NOMO-1 treated with dmso at 0.1 percent for 144 hours (cell line): Measurements from ENCODE around the gene NFIA.

Source experiments
- DNase-seq: peaks from one replicate; lab custom pipeline; 2025; ENCODE audit not compliant: unreplicated experiment; lab: John Stamatoyannopoulos, UW

Gene NFIA

DNA sequence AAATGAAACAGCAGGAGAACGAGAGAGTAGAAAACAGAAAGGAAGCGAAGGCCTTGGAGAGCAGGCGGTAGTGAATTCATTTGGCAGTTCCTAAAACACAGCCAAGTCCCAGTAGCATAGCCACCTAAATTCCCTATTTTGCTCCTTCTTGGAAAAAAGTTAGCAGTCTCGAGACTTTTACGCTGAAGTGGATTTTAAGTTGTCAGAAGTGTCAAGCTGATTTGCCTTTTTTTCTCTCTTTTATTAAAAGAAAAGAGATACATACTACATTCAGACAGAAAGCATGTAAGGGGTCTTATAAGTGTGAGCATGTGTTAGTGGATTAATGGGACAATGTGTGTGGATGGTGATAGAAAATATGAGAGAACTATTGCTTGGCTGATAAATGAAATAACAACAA is 19.2 kb downstream of the NFIA start:
- no peak for DNase-seq

- no peak for DNase-seq
These were observed 19.7 kb downstream of the NFIA start for GRCh38 chr1:61102041-61102440.

DNA sequence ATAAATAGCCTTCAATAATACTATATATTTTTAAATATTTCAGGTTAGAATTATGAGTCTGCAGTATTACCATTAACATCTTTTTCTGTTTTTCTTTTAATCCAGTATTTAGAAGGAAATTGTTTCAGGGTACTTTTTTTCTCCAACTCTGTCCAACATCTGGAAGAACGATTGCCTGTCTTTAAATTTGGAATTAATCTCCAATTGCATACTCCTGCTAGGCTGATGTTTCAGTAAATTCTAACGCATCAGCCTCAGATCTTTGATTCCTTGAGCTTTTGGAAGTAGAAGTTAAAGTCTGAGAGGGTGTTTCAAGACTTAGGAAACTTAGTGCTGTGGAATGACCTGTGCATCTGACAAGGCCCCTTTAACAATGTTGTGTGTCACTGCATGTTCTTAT is 20.3 kb downstream of the NFIA start:
- DNase-seq, result no peak

DNA sequence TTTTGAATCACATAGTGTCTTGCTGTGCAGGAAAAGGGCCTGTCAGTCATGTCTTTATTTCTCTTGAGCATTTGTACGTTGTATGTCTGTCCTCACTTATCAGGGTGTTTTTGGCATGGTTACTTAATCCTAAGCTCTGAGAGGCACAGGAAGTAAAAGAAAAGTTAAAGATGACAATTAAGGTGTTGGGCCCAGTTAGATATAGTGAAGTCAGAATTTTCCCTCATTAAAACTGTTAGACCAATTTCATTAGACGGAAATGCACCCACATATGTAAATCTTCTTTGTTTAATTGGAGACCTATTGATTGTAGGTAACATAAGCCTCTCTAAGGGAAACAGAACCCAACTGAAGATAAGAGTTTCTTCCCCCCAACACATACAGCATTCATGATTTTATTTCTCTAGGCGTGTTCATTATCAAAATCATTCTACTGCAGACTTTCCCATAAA is 21.9 kb downstream of the NFIA start:
- no peak for DNase-seq

DNA sequence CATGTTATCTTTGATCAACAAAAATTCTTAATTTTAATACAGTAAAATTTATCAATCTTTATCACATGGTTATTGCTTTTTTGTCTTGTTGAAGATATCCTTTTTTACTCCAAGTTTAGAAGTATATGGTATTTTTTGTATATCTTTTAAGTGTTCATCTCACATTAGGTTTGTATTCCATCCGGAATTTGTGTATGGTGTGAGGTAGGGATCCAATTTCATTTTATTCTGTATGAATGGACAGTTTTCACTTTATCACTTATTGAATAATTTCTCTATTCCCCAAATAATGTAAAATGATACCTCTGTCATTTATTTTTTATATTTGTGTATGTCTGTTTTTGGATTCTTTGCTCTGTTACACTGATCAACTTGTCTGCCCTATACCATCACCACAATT is 25.3 kb downstream of the NFIA start:
- DNase-seq, result no peak

DNA sequence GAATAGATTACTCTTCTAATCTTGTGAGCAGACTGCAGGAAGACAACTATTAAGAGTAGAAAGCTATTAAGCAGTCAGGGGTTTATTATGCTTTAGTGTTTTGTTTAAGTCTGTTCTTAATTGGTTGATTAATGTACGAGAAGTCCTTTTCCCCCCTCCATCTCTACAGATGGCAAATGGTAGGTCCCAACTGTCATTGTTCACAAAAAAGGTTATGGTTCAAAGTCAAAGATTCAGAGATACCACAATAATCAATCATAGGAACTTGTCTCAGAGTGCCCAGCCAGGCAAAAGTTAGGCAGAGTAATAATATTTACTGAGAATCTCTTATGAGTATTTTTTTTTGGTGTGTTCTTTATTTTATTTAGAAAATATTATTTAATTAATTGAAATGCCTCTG is 26.8 kb downstream of the NFIA start:
- DNase-seq, result no peak

DNA sequence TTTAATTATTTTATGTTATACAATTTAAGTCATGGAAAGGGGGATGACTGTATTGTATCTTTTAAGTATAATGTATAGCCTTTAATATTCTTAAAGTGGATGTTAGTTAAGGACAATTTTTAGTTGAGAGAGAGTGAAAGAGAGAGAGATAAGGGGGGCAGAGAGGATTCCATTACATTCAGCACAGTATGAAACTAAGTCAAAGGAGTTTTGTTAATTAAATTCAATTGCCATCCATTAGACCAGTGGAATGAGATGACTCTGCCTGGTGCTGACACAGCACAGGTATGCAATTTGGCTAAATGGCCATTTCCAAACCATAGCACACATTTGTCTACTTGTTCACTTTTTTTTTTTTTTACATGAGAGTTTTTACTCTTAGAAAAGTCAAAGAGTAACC is 27.5 kb downstream of the NFIA start:
- DNase-seq, result no peak

DNA sequence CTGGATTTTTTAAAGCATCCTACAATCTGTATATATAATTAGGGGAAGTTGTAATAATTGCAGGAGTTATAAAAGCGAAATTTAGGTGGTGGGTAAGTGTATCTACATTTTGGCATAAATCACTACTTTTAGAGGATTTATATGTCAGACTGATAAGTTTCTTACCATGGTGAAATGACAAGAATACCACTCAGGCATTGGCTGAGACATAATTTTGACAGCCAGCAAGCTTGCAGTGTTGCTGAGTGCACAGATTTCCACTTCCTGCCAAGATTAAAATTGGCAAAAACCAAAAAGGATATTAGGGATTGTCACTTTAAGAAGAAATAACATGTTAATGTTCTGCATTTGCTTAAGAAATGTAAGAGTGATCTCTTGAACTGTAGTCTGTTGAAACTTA is 28.2 kb downstream of the NFIA start:
- no peak for DNase-seq

DNA sequence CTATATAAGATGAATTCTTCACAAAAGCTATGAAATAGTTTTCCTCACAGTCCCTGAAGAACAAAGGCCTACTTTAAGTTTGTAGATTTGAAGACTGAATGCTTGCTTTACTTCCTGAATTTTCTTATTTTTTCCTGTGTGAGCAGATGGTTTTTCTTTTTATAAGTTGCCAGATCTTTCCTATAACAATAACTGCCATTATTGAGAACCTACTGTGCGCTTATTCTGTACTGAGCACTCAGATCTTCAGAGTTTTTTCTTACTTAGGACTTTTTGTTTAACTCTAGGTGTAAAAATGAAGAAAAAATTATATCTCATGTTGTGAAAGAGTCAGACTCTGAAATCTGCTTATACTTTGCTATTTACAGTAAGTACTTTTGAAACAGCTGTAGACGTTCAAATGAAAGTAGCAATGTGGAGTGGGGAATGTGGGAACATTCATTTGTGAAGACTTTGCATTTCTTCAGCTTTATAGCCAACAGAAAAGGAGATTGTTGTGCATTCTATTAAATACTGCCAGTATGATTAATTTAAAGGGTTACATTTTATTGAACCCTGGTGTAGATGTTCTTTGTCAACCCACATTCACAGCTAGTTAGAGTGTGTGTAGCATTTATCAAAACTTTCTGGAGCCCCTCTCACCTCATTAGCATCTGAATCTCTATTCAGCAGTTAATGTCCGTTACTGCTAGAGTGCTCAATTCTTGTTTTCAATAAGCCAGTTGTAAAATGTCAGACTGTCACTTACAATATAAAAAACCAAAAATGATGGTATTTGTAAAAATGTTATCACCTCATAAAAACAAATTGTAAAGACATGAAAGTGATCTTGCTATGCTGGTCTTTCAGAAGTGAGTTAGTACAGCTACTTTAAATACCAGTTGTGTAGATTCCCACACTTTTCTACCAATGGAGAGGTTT is 29.0 kb downstream of the NFIA start:
- DNase-seq, result no peak

- DNase-seq, result no peak
These were observed 32.0 kb downstream of the NFIA start for GRCh38 chr1:61114178-61114870.

- DNase-seq, result no peak
These were observed 33.1 kb downstream of the NFIA start for GRCh38 chr1:61115436-61115835.

- no peak for DNase-seq
These were observed 34.1 kb downstream of the NFIA start for GRCh38 chr1:61116421-61116820.

- DNase-seq, result no peak
These were observed 34.9 kb downstream of the NFIA start for GRCh38 chr1:61117283-61117682.

DNA sequence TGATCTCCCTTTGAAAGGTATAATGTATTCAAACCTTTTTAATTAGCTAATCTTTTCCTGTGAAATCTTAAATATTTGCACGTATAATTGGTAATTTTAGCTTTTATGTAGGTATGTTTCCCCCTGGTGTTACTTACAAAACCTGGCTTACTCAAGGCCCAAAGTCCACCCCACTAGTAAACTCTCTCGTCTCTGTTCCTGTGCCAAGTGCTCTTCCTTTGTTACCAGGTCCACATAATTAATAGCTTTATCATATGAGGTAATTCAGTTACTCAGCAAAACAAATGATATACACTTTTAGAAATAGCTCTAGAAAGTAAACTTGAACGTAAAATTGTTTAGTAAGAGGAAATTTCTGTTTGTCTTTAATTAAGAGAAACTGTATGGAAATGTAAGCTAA is 36.7 kb downstream of the NFIA start:
- no peak for DNase-seq

- no peak for DNase-seq
These were observed 38.0 kb downstream of the NFIA start for GRCh38 chr1:61120246-61120840.

DNA sequence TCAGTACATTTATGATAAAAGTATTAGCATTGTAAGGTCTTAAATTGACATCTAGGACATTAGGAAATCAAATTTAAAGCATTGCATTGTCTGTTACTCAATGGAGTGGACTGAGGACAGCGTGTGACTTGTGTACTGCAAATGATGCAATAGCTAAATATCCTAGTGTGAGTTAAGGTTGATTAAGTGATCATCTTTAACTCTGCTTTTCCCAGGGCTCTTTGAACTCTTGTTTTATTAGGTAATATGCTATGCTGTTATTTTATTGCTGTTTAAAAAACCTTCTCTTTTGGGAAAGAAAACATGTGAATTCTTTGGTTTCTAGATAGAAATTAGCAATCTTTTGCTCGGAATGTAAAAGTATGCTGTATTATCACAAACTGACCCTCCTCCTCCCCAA is 38.6 kb downstream of the NFIA start:
- DNase-seq, result no peak

GRCh38 chr1:61121631-61122030 is 39.3 kb downstream of the NFIA start:
- no peak for DNase-seq

GRCh38 chr1:61122389-61122788 is 40.0 kb downstream of the NFIA start:
- no peak for DNase-seq

GRCh38 chr1:61123326-61123725 is 41.0 kb downstream of the NFIA start:
- DNase-seq, result no peak

- DNase-seq, result no peak
These were observed 41.7 kb downstream of the NFIA start for GRCh38 chr1:61124078-61124477.

DNA sequence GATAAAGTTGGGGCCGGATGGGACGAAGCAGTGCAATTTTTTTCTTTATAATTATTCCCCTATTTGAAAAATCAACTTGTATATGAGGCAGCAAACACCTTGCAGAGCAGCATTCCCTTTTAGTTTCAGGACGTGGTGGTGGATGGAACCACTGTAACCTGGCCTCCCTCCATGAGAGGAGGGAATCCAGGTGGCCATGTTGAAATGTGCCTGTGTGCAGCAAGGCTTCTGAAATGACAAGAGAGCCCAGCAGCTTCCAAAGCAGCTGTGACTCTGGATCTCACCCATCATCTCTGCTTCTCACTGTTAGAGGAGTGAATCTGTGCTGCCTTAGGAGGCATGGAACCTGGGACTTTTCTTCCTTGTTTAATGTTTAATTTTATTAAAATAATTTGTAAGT is 42.3 kb downstream of the NFIA start:
- DNase-seq, result no peak

DNA sequence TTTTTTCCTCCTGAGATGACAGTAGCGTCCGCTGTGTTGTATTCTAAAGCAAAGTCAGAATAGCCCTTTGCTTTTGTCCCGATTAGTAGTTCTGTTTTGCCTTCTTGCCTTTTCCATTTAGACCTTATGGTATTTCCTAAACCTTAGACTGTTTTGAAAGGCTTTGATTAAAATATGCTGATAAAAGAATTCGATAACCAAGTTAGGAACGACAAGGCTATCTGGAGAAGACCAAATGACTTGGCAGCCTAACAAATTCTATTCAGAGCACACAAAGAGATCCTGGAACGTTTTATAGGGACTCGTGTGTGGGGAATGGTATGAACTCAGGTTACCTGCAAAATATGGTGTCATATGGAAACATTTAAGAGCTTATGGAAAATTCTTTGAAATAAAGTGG is 42.9 kb downstream of the NFIA start:
- no peak for DNase-seq
